HG03175 (cell line): ENCODE results near the gene PIK3CB.

Source experiments
- ATAC-seq: cut with Tn5 transposase; IDR thresholded peaks from one replicate; pipeline ENCODE4 v1.9.1; 2021; ENCODE audit warnings: mild to moderate bottlenecking, moderate library complexity; ENCODE audit not compliant: unreplicated experiment

The PIK3CB gene

DNA sequence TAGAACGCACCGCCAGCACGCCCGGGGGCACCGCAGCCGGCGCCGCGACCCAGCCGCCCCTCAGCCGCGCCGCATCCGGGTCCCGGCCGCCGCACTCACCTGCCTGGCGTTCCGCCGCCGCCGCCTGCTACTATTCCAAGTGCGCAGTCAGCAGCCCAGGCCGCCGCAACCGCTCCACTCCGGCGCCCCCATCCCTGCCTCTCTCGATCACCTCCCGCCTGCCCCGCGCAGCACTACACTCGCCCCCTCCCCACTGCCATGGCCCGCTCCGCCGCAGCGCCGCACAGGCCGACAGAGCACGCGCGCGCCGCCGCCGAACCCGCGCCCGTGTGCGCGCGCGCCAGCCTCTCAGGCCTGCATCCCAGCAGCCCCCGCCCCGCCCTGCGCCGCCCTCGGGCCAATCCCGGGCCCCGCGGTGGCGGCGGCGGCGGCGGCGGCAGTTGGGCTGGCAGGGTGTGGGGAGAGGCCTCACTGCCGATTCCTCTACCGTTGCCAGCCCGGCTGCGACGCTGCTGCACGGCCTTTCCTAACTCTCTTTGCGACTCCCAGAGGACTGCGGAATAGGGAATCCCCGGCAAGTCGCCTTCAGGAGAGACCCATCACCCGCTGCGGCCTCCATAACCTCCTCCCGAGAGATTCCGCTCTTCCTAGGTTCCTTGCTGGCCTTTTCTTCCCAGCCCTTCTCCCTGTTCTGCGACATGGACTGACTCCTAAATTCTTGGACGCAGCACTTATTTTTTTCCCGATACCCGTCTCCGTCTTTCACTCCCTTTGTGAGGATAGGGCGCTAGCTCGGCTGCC is at the start of gene PIK3CB:
Gene PIK3CB, minus strand, starts transcription at position 333 of the 801 bp plus-strand sequence. CDS start 75,585 bp downstream, outside the sequence.
- ATAC-seq, result peak; percentile 93

DNA sequence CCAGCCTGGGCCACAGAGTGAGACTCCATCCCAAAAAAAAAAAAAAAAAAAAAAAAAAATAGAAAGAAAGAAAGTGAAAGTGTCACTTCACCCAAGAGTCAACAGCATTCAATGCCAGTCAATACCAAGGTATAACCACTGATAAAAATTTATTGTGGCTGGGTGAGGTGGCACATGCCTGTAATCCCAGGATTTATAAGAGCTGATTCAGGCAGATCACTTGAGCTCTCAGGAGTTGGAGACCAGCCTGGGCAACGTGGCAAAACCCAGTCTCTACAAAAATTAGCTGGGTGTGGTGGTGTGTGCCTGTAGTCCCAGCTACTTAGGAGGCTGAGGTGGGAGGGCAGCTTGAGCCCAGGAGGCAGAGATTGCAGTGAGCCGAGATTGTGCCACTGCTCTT is 46.5 kb upstream of the PIK3CB start:
- no peak for ATAC-seq

DNA sequence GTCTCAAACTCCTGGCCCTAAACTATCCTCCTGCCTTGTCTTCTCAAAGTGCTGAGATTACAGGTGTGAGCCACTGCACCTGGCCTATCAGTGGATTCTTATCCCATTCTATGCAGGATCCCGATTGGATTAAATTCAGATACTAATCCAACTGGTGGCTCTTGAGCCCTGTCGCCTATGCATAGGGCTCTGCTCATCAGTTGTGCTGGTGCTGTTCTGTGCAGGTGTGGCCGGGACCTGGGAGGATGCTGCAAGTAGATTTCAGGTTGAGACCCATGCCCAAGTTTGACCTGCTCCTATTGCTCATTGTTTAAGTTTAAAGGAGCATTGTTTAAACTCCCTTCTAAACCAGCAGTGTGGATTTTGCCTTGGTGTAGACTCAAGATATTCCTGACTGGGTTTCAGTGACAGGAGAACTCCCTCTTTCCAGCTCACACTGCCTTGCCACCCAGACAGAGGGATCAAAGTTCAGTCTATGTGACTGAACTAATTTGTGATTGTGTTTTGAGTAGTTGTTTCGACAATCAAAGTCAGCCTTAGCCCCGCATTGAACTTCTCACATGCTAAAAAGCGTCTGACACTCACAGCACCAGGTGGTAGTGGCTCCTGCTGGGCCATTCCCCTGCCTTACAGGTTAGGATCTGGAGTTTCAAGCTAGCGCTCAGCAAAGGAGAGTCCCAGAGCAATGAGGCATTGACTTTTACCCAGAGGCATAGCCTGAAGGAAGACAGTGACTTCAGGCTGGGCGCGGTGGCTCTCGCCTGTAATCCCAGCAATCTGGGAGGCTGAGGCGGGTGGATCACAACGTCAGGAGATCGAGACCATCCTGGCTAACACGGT is 45.0 kb upstream of the PIK3CB start:
- ATAC-seq, result no peak

DNA sequence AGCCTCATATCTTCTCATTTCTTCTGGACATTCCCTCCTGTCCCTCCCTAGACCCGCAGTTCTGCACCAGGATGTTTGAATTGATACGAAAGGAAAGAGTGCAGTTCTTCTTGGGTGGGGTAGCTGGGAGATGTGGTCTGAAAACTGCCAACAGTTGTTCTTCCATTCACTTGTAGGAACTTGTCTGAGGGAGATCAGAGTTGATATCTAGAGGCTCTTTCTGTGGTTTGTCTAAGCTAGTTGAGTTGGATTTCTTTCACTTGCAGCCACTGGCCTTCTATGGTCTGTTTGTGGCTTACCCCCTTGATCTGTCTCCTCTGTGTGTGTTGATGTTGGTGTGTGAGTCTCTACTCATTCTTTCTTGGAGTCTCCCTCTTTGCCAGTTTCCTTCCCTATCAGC is 42.5 kb upstream of the PIK3CB start:
- no peak for ATAC-seq

DNA sequence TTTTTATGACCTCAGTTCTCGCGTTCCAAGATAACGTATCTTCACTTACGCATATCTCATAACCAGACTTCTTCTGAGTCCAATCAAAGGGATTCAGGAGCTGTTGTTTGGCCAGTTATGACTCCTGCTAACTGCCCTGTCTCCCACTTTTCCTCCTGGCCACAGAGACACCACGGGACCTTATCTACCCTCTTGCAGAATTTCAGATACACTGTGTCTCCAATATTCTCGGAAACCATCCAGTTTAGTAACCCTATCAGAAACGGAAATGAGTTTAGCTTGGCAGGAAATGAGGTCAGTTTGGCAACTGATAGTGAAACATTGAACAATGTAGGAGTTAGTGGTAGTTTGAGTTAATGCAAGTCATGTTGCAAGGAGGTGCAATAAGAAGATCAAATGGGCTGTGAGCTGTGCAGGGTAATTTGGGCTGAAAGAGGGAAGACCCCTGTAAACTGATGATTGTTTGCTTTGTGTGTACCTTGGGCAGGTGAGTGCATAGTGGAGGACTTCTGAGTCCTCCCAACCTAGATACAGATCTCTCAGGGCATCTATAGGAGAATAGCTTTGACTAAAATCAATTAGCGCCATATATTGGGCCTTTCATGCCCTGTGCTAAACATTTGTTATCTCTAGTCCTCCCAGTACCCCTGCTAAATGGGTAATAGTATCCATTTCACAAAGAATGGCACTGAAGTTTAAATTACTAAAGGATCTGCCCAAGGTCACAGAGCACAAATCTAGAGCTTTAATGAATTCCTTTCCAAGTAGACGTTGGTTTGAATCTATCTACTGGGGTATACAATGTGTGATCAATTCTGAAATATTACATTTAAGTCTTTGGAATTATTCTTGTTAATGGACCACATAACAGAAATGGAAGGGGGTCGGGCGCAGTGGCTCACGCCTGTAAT is 41.3 kb upstream of the PIK3CB start:
- no peak for ATAC-seq

DNA sequence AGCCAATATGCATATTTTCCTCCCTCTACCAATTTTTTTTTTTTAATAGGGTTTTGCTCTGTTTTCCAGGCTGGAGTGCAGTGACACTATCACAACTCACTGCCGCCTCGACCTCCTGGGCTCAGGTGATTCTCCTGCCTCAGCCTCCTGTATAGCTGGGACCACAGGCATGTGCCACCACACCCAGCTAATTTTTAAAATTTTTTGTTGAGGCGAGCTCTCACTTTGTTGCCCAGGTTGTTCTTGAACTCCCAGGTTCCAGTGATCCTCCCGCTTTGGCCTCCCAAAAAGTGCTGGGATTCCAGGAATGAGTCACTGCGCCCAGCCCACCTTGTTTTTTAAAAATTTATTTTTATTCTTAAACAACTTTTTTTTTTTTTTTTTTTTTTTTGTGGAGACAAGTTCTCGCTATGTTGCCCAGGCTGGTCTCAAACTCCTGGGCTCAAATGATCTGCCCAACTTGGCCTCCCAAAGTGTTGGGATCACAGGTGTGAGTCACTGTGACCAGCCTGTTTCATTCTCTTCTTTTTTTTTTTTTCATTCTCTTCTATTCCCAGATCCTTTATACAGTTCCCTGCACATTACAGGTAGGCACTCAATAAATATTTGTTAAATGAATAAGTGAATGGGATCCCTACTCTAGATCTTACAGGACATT is 40.5 kb upstream of the PIK3CB start:
- ATAC-seq, result no peak

DNA sequence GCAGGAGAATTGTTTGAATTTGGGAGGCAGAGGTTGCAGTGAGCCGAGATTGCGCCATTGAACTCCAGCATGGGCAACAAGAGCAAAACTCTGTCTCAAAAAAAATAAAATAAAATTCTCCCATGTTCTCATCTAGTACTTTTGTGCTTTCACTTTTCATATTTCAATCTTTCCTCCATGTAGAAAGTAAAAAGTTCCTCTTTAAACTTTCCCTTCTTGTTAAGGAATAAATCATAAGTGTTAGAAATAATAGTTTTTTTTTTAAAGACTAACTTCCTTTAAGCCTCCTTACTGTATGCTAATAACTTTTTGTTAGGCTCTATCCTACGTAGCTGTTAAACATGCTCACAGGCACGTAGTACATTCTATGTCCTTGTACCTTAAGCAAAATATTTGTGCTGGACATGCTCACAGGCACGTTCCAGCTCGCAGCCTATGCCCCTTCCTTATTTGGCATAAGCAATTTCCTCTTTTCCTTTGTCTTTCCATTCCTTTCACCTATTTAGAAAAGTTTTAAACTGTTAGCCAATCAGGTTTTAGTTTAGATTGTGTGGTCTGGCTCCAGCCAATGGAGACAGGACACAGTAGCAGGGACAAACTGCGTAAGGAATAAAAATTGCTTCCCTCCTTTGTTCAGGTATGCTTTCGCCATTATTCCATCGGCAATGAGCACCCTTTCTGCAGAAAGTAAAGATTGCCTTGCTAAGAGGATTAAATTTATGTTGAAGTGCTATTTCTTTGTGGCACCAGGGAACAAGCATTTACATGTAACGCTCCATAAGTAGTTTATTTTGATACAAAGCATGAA is 38.9 kb upstream of the PIK3CB start:
- ATAC-seq, result no peak

DNA sequence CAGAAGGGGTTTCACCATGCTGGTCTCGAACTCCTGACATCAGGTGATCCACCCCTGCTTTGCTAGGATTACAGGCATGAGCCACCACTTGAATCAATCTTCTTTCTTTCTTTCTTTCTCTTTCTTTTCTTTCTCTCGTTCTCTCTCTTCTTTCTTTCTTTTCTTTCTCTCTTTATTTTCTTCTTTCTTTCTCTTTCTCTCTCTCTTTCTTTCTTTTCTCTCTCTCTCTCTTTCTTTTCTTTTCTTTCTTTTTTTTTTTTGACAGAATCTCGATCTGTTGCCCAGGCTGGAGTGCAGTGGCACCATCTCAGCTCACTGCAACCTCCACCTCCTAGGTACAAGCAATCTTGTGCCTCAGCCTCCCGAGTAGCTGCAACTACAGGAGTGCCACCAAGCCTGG is 37.9 kb upstream of the PIK3CB start:
- ATAC-seq, result no peak

DNA sequence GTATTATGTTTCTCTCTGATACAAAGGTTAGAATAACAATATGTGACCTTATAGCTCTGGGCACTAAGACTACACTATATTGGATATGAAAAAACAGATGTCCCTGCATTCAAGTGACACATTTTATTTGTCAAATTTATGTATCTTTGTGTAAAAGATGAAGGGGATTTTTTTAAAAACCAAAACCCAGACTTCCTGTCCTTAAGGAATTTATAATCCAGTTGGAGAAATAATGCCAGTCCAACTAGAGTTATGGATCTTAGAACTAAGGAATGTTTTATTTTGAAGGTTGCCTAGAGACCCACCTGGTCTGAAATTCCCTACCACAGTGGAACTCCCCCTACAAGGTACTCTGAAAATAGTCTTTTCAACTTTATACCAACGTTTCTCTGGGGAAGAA is 33.3 kb upstream of the PIK3CB start:
- no peak for ATAC-seq

DNA sequence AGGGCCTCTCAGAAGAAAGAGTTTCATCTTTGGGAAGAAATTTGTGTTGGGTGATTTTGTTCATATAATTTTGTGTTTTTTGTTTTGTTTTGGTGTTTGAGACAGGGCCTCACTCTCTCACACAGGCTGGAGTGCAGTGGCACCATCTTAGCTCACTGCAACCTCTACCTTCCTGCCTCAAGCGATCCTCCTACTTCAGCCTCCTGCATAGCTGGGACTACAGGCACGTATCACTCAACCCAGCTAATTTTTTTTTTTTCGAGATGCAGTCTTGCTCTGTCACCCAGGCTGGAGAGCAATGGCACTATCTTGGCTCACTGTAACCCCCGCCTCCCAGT is 29.0 kb upstream of the PIK3CB start:
- ATAC-seq, result no peak

DNA sequence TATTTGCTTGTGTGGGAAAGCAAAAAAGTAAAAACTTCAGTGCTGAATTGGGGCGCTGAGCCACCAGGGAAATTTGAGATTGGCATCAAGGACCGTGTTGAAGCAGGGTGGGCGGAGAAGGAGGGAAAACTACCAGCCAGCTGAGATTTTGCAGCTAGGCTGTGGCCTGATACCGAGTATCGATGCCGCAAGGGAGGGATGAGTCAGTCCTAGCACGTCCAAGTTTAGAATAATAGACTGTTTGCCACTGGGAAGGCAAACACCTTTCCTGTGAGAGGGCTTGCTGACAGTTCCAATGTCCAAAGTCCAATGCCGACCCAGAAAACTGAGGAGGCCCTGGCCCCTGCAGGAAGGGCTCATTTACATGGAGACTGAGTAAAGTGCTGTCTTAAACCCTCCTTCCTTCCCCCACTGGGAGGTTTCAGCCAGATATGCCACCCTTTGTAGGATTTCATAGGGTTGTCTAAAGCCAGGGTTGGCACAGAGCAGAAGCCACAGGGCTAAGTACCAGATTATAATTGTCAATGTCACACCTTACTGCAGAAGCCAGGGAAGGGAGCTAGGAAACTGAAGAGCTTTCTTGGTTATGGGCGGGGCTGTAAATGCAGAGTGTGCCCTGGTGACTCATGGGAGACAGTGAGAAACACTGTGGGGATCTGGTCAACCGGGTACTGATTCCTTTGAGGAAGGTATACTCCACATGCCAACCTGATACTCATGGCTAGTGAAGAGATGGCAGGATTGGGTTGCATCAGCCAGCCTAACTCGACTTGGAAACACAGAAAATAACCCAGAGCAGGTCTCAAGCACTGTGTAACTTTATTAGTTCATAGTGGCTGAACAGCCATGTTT is 28.4 kb upstream of the PIK3CB start:
- ATAC-seq, result no peak

DNA sequence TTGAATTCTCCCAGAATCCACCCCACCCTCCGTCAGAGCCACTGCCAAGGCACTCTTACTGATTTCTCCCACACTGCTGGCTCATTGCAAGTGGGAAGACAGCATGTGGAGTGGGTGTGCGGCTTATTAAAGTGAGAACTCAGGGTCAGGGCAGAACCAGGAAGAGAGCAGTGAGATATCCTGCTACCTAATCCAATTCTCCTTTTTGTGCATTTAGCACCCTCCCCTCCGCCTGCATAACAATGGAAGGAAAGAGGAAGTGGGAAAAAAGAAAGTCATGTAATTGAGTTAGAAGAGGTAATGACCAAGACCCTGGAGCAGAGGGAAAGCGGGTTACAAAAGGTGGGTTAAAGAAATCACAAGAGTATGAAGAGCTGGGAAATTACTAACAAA is 27.8 kb upstream of the PIK3CB start:
- no peak for ATAC-seq

DNA sequence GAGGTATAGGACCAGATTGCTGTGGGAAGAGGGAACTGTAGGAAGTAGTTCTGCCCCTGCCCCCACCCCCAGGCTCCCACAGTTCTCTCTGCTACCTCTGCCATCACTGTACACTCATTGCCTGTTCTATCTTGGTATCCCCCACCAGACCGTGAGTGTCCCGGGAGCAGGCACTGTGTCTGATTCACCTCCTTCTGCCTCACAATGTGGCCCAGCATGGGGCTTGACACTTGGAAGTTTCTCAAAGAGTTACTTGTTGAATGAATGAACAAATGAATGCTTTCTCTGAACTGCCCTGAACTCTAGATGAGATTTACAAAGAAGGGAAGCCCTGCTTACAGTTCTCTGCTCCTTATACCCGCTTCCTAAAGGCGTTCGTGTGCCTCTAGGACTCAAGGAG is 27.1 kb upstream of the PIK3CB start:
- no peak for ATAC-seq

DNA sequence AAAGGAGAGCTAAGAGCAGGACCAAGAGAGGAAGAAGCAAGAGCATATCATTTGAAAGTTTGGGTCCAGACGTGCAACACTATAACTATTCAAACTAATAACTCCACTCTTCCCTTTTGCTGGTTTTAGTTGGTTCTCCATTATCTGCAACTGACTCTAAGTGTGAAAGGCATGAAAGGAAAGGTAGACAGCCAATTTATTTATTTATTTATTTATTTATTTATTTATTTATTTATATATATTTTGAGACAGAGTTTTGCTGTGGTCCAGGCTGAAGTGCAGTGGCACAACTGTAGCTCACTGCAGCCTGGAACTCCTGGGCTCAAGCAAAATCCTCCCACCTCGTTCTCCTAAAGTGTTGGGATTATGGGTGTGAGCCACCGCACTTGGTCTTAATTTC is 22.1 kb upstream of the PIK3CB start:
- no peak for ATAC-seq

DNA sequence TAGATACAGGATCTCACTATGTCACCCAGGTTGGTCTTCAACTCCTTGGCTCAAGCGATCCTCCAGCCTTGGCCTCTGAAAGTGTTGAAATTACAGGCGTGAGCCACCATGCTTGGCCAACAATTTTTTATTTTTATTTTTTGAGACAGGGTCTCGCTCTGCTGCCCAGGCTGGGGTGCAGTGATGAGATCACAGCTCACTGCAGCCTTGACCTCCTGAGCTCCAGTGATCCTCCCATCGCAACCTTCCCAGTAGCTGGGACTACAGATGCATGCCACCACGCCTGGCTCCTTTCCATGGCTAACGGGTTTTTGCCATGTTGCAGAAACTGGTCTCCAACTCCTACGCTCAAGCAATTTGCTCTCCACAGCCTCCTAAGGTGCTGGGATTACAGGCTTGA is 20.2 kb upstream of the PIK3CB start:
- ATAC-seq, result no peak

DNA sequence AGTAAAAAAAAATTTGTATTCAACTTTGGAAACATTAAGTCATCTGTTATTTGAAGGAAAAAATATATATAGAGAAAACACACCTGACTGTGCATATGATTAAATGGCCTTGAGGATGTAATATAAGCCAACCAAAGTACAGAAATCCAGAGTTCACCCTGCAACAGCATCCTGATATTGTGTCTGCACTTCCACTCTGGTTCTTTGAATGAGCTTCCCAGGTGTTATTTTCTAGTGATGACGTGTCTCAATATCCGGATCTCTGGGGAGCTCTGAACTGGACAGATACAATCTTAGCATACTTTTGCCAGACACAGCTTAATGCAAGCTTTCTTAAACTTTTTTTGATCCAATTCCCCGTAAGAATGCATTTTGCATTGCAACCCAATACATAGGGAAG is 19.5 kb upstream of the PIK3CB start:
- no peak for ATAC-seq

DNA sequence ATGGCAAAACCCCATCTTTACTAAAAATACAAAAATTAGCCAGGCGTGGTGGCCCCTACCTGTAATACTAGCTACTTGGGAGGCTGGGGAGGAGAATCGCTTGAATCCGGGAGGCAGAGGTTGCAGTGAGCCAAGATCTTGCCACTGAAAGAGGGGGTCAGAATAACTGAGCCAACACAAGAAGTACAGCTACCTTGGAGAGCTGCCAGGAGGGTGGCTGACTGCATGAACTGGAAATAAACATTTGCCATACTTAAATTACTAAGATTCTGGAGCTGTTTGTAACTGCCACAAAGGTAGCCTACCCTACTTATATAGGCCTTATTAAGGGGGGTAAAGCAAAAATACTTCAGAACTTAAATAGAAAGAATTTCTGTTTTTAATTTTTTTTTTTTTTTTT is 15.4 kb upstream of the PIK3CB start:
- no peak for ATAC-seq

DNA sequence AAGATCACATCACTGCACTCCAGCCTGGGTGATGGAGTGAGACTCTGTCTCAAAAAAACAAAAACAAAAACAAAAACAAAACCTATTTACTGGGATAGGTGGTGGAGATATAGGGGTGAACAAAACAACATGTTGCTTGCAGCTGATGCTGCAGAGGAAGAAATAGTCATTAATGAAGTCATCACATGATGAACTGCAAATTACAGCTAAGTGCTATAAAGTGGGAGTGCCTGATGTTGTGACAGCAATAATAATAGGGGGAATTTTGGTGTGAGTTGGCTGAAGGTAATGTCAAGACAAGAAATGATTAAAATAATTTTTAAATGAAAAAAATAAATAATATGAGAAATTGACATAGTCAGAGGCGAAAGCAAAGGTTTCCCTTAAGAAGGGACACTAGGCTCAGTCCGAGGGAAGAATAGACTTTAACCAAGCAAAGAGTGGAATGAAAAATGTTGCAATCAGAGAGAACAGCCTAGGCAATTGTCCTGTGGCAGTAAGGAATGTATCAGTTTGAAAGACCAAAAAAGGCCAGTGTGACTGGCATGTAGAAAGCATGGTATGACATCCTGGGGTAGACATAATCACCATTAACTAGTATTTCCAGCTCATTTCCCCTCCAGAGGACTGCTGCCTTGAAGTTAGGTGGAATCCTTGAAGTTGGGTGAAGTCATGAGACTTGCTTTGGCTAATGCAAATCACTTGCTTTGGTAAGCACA is 14.7 kb upstream of the PIK3CB start:
- ATAC-seq, result no peak
